ENCODE measurements around the gene TUBA1A. TPM values are rescaled to one million over a fixed set of nuclear protein-coding genes. Genes with fewer than 3 reads are reported as not detected.
"Not testable (repeated sequence)": the region's sequence is repeated elsewhere in the genome, so short reads cannot be mapped to it uniquely, and the experiment has no call there.

Gene TUBA1A
- total RNA-seq, 1 donor from 2014 or later = 1,211 TPM

- H3K27ac ChIP-seq = no peak overlapping the region
- no peak overlapping the region for H3K4me3 Mint-ChIP-seq
- no peak overlapping the region for H2AFZ ChIP-seq (replicated peaks)
- no peaks in the 10 kb centered on the region for H4K20me1 ChIP-seq (ENCODE audit: low read depth)
- H3K79me2 ChIP-seq (ENCODE audit: low read depth) = no peaks in the 10 kb centered on the region
- DNase-seq (ENCODE audit: low spot score) = no peak
- no peaks in the 10 kb centered on the region for H3K36me3 Mint-ChIP-seq
- H3K4me2 ChIP-seq = no peak overlapping the region
- no peaks in the 10 kb centered on the region for H3K27me3 ChIP-seq
- TF ChIP-seq EZH2 (IDR thresholded peaks at IDR 0.05) = no peak
- TF ChIP-seq EZH2phosphoT487 (IDR thresholded peaks at IDR 0.05) = no peak
- TF ChIP-seq CTCF (IDR thresholded peaks at IDR 0.05) = no peak
- peaks cover 15% of the 10 kb centered on the region for H3K4me1 ChIP-seq
- peak overlapping the region; percentile 58 for H3K27ac Mint-ChIP-seq
- no peaks in the 10 kb centered on the region for H3K9me3 Mint-ChIP-seq
- H3K36me3 ChIP-seq = no peaks in the 10 kb centered on the region
- no peaks in the 10 kb centered on the region for H3K9me3 ChIP-seq (ENCODE audit: low read depth)
- peaks cover 41% of the 10 kb centered on the region for H3K4me1 Mint-ChIP-seq
- peaks cover 21% of the 10 kb centered on the region for H3F3A ChIP-seq (ENCODE audit: low read depth)
- H3K9ac ChIP-seq = no peak overlapping the region
- peaks cover 8% of the 10 kb centered on the region for H3K27me3 Mint-ChIP-seq (ENCODE audit: insufficient read depth, low read depth)
- no peak overlapping the region for H3K4me3 ChIP-seq
Measured at GRCh38 chr12:49220972-49221371, 32.1 kb upstream of the TUBA1A start.

GRCh38 chr12:49219417-49220026 lies 30.6 kb upstream of the TUBA1A start:
- Mint-ChIP-seq H3K4me1 (peaks cover 48% of the 10 kb centered on the region), H3K27ac (peak overlapping the region; percentile 39), H3K36me3 (no peaks in the 10 kb centered on the region), H3K9me3 (no peaks in the 10 kb centered on the region), H3K4me3 (no peak overlapping the region), H3K27me3 (ENCODE audit: insufficient read depth, low read depth) (peaks cover 2% of the 10 kb centered on the region)
- H3K36me3 ChIP-seq = no peaks in the 10 kb centered on the region
- no peak overlapping the region for H3K27ac ChIP-seq
- H3K9me3 ChIP-seq (ENCODE audit: low read depth) = no peaks in the 10 kb centered on the region
- H3K79me2 ChIP-seq (ENCODE audit: low read depth) = no peaks in the 10 kb centered on the region
- H3K27me3 ChIP-seq = no peaks in the 10 kb centered on the region
- H3K4me2 ChIP-seq = no peak overlapping the region
- H3K4me3 ChIP-seq = no peak overlapping the region
- no peak overlapping the region for H2AFZ ChIP-seq (replicated peaks)
- H3K4me1 ChIP-seq = peaks cover 28% of the 10 kb centered on the region
- H3F3A ChIP-seq (ENCODE audit: low read depth) = peaks cover 36% of the 10 kb centered on the region
- no peak overlapping the region for H3K9ac ChIP-seq
- DNase-seq (ENCODE audit: low spot score) = no peak
- H4K20me1 ChIP-seq (ENCODE audit: low read depth) = no peaks in the 10 kb centered on the region
- no peak for TF ChIP-seq CTCF (IDR thresholded peaks at IDR 0.05)
- no peak for TF ChIP-seq EZH2 (IDR thresholded peaks at IDR 0.05)
- TF ChIP-seq EZH2phosphoT487 (IDR thresholded peaks at IDR 0.05) = no peak

GRCh38 chr12:49212572-49212971 lies 23.7 kb upstream of the TUBA1A start:
- Histone ChIP-seq H3F3A (ENCODE audit: low read depth) (peaks cover 42% of the 10 kb centered on the region), H3K9me3 (ENCODE audit: low read depth) (no peaks in the 10 kb centered on the region), H3K4me1 (peaks cover 37% of the 10 kb centered on the region), H3K4me3 (no peak overlapping the region), H3K27ac (no peak overlapping the region), H3K36me3 (no peaks in the 10 kb centered on the region), H3K4me2 (no peak overlapping the region), H3K27me3 (no peaks in the 10 kb centered on the region), H2AFZ (replicated peaks) (peak overlapping the region; percentile 55), H4K20me1 (ENCODE audit: low read depth) (no peaks in the 10 kb centered on the region), H3K79me2 (ENCODE audit: low read depth) (no peaks in the 10 kb centered on the region), H3K9ac (no peak overlapping the region)
- H3K9me3 Mint-ChIP-seq = no peaks in the 10 kb centered on the region
- H3K4me1 Mint-ChIP-seq = peaks cover 50% of the 10 kb centered on the region
- peak overlapping the region; percentile 27 for H3K4me3 Mint-ChIP-seq
- H3K27ac Mint-ChIP-seq = peak overlapping the region; percentile 89
- peaks cover 5% of the 10 kb centered on the region for H3K27me3 Mint-ChIP-seq (ENCODE audit: insufficient read depth, low read depth)
- H3K36me3 Mint-ChIP-seq = no peaks in the 10 kb centered on the region
- DNase-seq (ENCODE audit: low spot score) = no peak
- TF ChIP-seq EZH2 (IDR thresholded peaks at IDR 0.05) (no peak), EZH2phosphoT487 (IDR thresholded peaks at IDR 0.05) (no peak)

GRCh38 chr12:49210703-49211102 lies 21.8 kb upstream of the TUBA1A start:
- H3K9me3 Mint-ChIP-seq; H3K27me3 ChIP-seq; H3K36me3 ChIP-seq; H3K9ac ChIP-seq; H3K79me2 ChIP-seq (ENCODE audit: low read depth); H3K4me3 ChIP-seq; H3K36me3 Mint-ChIP-seq; H2AFZ ChIP-seq (replicated peaks); H3K27me3 Mint-ChIP-seq (ENCODE audit: insufficient read depth, low read depth); H3K4me2 ChIP-seq; H3K4me3 Mint-ChIP-seq; H3K9me3 ChIP-seq (ENCODE audit: low read depth); H4K20me1 ChIP-seq (ENCODE audit: low read depth); H3K27ac ChIP-seq; DNase-seq (ENCODE audit: low spot score): not testable (repeated sequence)
- H3K4me1 ChIP-seq = peaks cover 27% of the 10 kb centered on the region
- H3K4me1 Mint-ChIP-seq = peaks cover 39% of the 10 kb centered on the region
- H3F3A ChIP-seq (ENCODE audit: low read depth) = peaks cover 33% of the 10 kb centered on the region
- H3K27ac Mint-ChIP-seq = peak overlapping the region; percentile 64

Measured in neural progenitor cell (in vitro differentiated cells).